Bronchial epithelial cell (primary cell): Measurements from ENCODE around the gene PLEKHM3. TPM values are rescaled to one million over a fixed set of nuclear protein-coding genes. Genes with fewer than 3 reads are reported as not detected.

Experiments
- DNase-seq: peaks from one replicate; pipeline ENCODE4 v3.0.0-alpha.2; 2010; ENCODE audit warnings: low read depth
- FAIRE-seq: peaks from 2 replicates; lab custom pipeline; 2011; peaks lifted over from hg19 to GRCh38; lab: Jason Lieb, UNC
- H3K27me3 ChIP-seq: 2 replicates; pipeline ENCODE4 v1.5.1; 2011; ENCODE audit warnings: low read length; ENCODE audit not compliant: control insufficient read depth, insufficient read depth
- H3K36me3 ChIP-seq: 2 replicates; pipeline ENCODE4 v1.5.1; 2011; ENCODE audit warnings: low read length; ENCODE audit not compliant: control insufficient read depth, insufficient read depth
- H3K4me3 ChIP-seq: 2 replicates; pipeline ENCODE4 v1.5.1; 2011; ENCODE audit warnings: mild to moderate bottlenecking, low read depth, low read length, control low read depth
- CTCF ChIP-seq: IDR thresholded peaks from 2 replicates; pipeline ENCODE4 v1.5.1; 2011; ENCODE audit warnings: mild to moderate bottlenecking, moderate library complexity, low read length, control low read depth, inconsistent platforms; ENCODE audit not compliant: insufficient read depth, severe bottlenecking
- total RNA-seq: library from RNA; depleted of rRNA; stranded (reverse); fragments of >200 nt; gene quantifications from 2 replicates; pipeline ENCODE4 v1.2.1, GENCODE V29; 2014

PLEKHM3 gene
- total RNA-seq, 1 donor from 2014 or later, result 9.5 TPM

GRCh38 chr2:207782238-207783030, 242.9 kb downstream of the PLEKHM3 start:
- no peak for FAIRE-seq
- no peak overlapping the region for H3K4me3 ChIP-seq
- H3K27me3 ChIP-seq, result no peaks in the 10 kb centered on the region
- DNase-seq, result peak; percentile 67
- TF ChIP-seq CTCF, result no peak
- no peaks in the 10 kb centered on the region for H3K36me3 ChIP-seq

- Histone ChIP-seq H3K36me3 (no peaks in the 10 kb centered on the region), H3K27me3 (no peaks in the 10 kb centered on the region), H3K4me3 (no peak overlapping the region)
- DNase-seq, result no peak
- no peak for TF ChIP-seq CTCF
- FAIRE-seq, result no peak
Observed at GRCh38 chr2:207779523-207779922, 245.8 kb downstream of the PLEKHM3 start.

- no peak for DNase-seq
- Histone ChIP-seq H3K4me3 (no peak overlapping the region), H3K36me3 (no peaks in the 10 kb centered on the region), H3K27me3 (no peaks in the 10 kb centered on the region)
- FAIRE-seq, result no peak
- TF ChIP-seq CTCF, result no peak
Observed at GRCh38 chr2:207778298-207778882, 246.9 kb downstream of the PLEKHM3 start.

GRCh38 chr2:207777124-207777523, 248.2 kb downstream of the PLEKHM3 start:
- H3K36me3 ChIP-seq, result no peaks in the 10 kb centered on the region
- FAIRE-seq (no peak), DNase-seq (no peak)
- no peak overlapping the region for H3K4me3 ChIP-seq
- no peaks in the 10 kb centered on the region for H3K27me3 ChIP-seq
- no peak for TF ChIP-seq CTCF

GRCh38 chr2:207775473-207775872, 249.9 kb downstream of the PLEKHM3 start:
- no peak for FAIRE-seq
- no peak overlapping the region for H3K4me3 ChIP-seq
- no peak for DNase-seq
- no peaks in the 10 kb centered on the region for H3K27me3 ChIP-seq
- no peak for TF ChIP-seq CTCF
- H3K36me3 ChIP-seq, result no peaks in the 10 kb centered on the region
